MM.1S (cell line): ENCODE results near the gene PHTF2.

ENCODE experiments used
- DNase-seq: peaks from one replicate; pipeline ENCODE4 v3.0.0-alpha.2; 2015
- H2AFZ ChIP-seq: fragments of 300-600 bp; sonication (generic); 2 replicates; pipeline ENCODE4 v1.6.0; 2016; ENCODE audit warnings: antibody characterized with exemption, low read length
- H3F3A ChIP-seq: fragments of 300-600 bp; sonication (generic); 2 replicates; pipeline ENCODE4 v1.6.1; 2016; ENCODE audit warnings: mild to moderate bottlenecking, antibody characterized with exemption, low read length, moderate library complexity, mixed read lengths; ENCODE audit not compliant: insufficient read depth
- H3K27ac ChIP-seq: fragments of 300-600 bp; sonication (generic); 2 replicates; pipeline ENCODE4 v1.5.1; 2016; ENCODE audit warnings: mild to moderate bottlenecking, low read length
- H3K27me3 ChIP-seq: fragments of 300-600 bp; sonication (generic); replicated peaks from 2 replicates; pipeline ENCODE4 v1.6.0; 2016; ENCODE audit warnings: low read length; ENCODE audit not compliant: insufficient read depth
- H3K36me3 ChIP-seq: fragments of 300-600 bp; sonication (generic); replicated peaks from 2 replicates; pipeline ENCODE4 v1.6.1; 2016; ENCODE audit warnings: mild to moderate bottlenecking, low read length, mixed read lengths; ENCODE audit not compliant: insufficient read depth
- H3K4me1 ChIP-seq: fragments of 300-600 bp; sonication (generic); 2 replicates; pipeline ENCODE4 v1.6.1; 2016; ENCODE audit warnings: low read length, mixed read lengths
- H3K4me2 ChIP-seq: fragments of 300-600 bp; sonication (generic); 2 replicates; pipeline ENCODE4 v1.6.0; 2016; ENCODE audit warnings: low read depth, low read length
- H3K4me3 ChIP-seq: fragments of 300-600 bp; sonication (generic); 2 replicates; pipeline ENCODE4 v1.5.1; 2016; ENCODE audit warnings: low read length, mixed read lengths
- H3K79me2 ChIP-seq: fragments of 300-600 bp; sonication (generic); 2 replicates; pipeline ENCODE4 v1.6.1; 2016; ENCODE audit warnings: mixed run types, low read length, mixed read lengths
- H3K9ac ChIP-seq: fragments of 300-600 bp; sonication (generic); 2 replicates; pipeline ENCODE4 v1.6.1; 2016; ENCODE audit warnings: low read length, mixed read lengths
- H3K9me2 ChIP-seq: fragments of 300-600 bp; sonication (generic); replicated peaks from 2 replicates; pipeline ENCODE4 v1.6.1; 2016; ENCODE audit warnings: mild to moderate bottlenecking, low read length, mixed read lengths; ENCODE audit not compliant: insufficient read depth
- H3K9me3 ChIP-seq: fragments of 300-600 bp; sonication (generic); replicated peaks from 2 replicates; pipeline ENCODE4 v1.6.1; 2016; ENCODE audit warnings: mild to moderate bottlenecking, low read length, mixed read lengths; ENCODE audit not compliant: insufficient read depth
- H4K20me1 ChIP-seq: fragments of 300-600 bp; sonication (generic); 2 replicates; pipeline ENCODE4 v1.6.1; 2016; ENCODE audit warnings: mild to moderate bottlenecking, low read length, moderate library complexity, mixed read lengths; ENCODE audit not compliant: insufficient read depth
- CTCF ChIP-seq: fragments of 300-600 bp; sonication (generic); IDR thresholded peaks from 2 replicates; pipeline ENCODE4 v1.5.1; 2016; ENCODE audit warnings: antibody characterized with exemption, low read length, mixed read lengths
- EZH2 ChIP-seq: fragments of 300-600 bp; sonication (generic); optimal IDR thresholded peaks from 2 replicates; pipeline ENCODE3; 2017; ENCODE audit warnings: low read depth, mild to moderate bottlenecking, antibody characterized with exemption, low read length, mixed read lengths
- EZH2phosphoT487 ChIP-seq: fragments of 300-600 bp; sonication (generic); IDR thresholded peaks from 2 replicates; pipeline ENCODE4 v1.6.1; 2018; ENCODE audit warnings: antibody characterized with exemption, low read length

Gene PHTF2

GRCh38 chr7:77812290-77812685 lies 13.7 kb downstream of the PHTF2 start:
- H3K9me2 ChIP-seq, result no peaks in the 10 kb centered on the region
- H3K4me2 ChIP-seq, result no peak overlapping the region
- peaks cover 51% of the 10 kb centered on the region for H3K79me2 ChIP-seq
- no peaks in the 10 kb centered on the region for H3K4me1 ChIP-seq
- no peak for TF ChIP-seq EZH2
- no peak for TF ChIP-seq EZH2phosphoT487
- TF ChIP-seq CTCF, result no peak
- no peak overlapping the region for H3K27ac ChIP-seq
- no peaks in the 10 kb centered on the region for H3K9me3 ChIP-seq
- H4K20me1 ChIP-seq, result no peaks in the 10 kb centered on the region
- H3K27me3 ChIP-seq, result no peaks in the 10 kb centered on the region
- H3K4me3 ChIP-seq, result no peak overlapping the region
- H3K9ac ChIP-seq, result no peak overlapping the region
- no peak for DNase-seq
- no peak overlapping the region for H2AFZ ChIP-seq
- H3F3A ChIP-seq, result no peaks in the 10 kb centered on the region
- H3K36me3 ChIP-seq, result no peaks in the 10 kb centered on the region

GRCh38 chr7:77813180-77813579 lies 14.6 kb downstream of the PHTF2 start:
- no peak for DNase-seq
- H3K4me2 ChIP-seq, result no peak overlapping the region
- no peaks in the 10 kb centered on the region for H4K20me1 ChIP-seq
- no peaks in the 10 kb centered on the region for H3K9me2 ChIP-seq
- H3K79me2 ChIP-seq, result peaks cover 51% of the 10 kb centered on the region
- no peak overlapping the region for H3K9ac ChIP-seq
- H3K36me3 ChIP-seq, result no peaks in the 10 kb centered on the region
- no peaks in the 10 kb centered on the region for H3F3A ChIP-seq
- H2AFZ ChIP-seq, result no peak overlapping the region
- no peak for TF ChIP-seq EZH2phosphoT487
- TF ChIP-seq CTCF, result no peak
- no peak for TF ChIP-seq EZH2
- H3K27me3 ChIP-seq, result no peaks in the 10 kb centered on the region
- H3K4me1 ChIP-seq, result no peaks in the 10 kb centered on the region
- no peaks in the 10 kb centered on the region for H3K9me3 ChIP-seq
- no peak overlapping the region for H3K27ac ChIP-seq
- no peak overlapping the region for H3K4me3 ChIP-seq

GRCh38 chr7:77819021-77819420 lies 20.4 kb downstream of the PHTF2 start:
- no peak for TF ChIP-seq EZH2
- TF ChIP-seq CTCF, result no peak
- TF ChIP-seq EZH2phosphoT487, result no peak
- Histone ChIP-seq H3K4me1 (peaks cover 7% of the 10 kb centered on the region; the same call in 1 of the 2 replicates), H3K9ac (no peak overlapping the region), H3K36me3 (no peaks in the 10 kb centered on the region), H3K27me3 (no peaks in the 10 kb centered on the region), H3F3A (peaks cover 2% of the 10 kb centered on the region; the same call in 1 of the 2 replicates), H3K4me2 (no peak overlapping the region), H4K20me1 (no peaks in the 10 kb centered on the region), H3K9me3 (0 out of 2 replicates have a peak, but pooled peaks cover 6% of the 10 kb centered on the region), H3K27ac (no peak overlapping the region), H3K9me2 (no peaks in the 10 kb centered on the region), H3K79me2 (peaks cover 33% of the 10 kb centered on the region), H2AFZ (no peak overlapping the region), H3K4me3 (no peak overlapping the region)
- DNase-seq, result no peak
